Activated naive CD4-positive, alpha-beta T cell treated with anti-CD3 and anti-CD28 coated beads, Interleukin-2, amount 50 U/mL, for 24 hours (primary cell): ENCODE data around the gene RASEF.

Source experiments
- H3K27ac Mint-ChIP-seq: one replicate; pipeline ENCODE4 v1.8.0; 2021; ENCODE audit warnings: mild to moderate bottlenecking, mixed read lengths
- H3K27me3 Mint-ChIP-seq: one replicate; pipeline ENCODE4 v1.8.0; 2021; ENCODE audit warnings: mixed read lengths
- H3K36me3 Mint-ChIP-seq: one replicate; pipeline ENCODE4 v1.8.0; 2021; ENCODE audit warnings: mixed read lengths
- H3K4me1 Mint-ChIP-seq: one replicate; pipeline ENCODE4 v1.8.0; 2021; ENCODE audit warnings: mixed read lengths
- H3K4me3 Mint-ChIP-seq: one replicate; pipeline ENCODE4 v1.8.0; 2021; ENCODE audit warnings: mild to moderate bottlenecking, mixed read lengths
- H3K9me3 Mint-ChIP-seq: one replicate; pipeline ENCODE4 v1.8.0; 2021; ENCODE audit warnings: mixed read lengths

The RASEF gene

DNA sequence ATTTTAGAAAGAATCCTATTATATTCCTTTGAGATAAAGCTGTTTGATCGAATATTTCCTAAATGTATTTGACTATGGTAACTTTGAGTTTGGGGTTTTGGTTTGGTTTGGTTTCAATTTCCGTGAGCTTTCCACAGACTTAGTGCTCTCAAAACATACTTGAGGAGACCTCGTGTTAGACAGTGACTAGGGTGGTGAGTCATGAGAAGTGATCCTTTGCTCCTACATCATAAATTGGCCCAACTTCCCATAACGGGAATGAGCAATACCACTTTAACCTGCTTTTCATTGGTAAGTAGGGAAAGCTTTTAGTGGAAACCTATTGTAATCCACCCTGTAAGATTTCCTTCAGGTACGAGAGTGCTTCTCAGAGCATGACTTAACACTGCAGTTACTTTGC lies 3.8 kb upstream of the RASEF start:
- peaks cover 5% of the 10 kb centered on the region for H3K9me3 Mint-ChIP-seq
- H3K4me3 Mint-ChIP-seq = no peak overlapping the region
- peaks cover 21% of the 10 kb centered on the region for H3K27me3 Mint-ChIP-seq
- no peaks in the 10 kb centered on the region for H3K4me1 Mint-ChIP-seq
- no peak overlapping the region for H3K27ac Mint-ChIP-seq
- no peaks in the 10 kb centered on the region for H3K36me3 Mint-ChIP-seq

- Mint-ChIP-seq H3K27me3 (peaks cover 33% of the 10 kb centered on the region), H3K9me3 (peaks cover 5% of the 10 kb centered on the region), H3K27ac (no peak overlapping the region), H3K4me1 (no peaks in the 10 kb centered on the region), H3K4me3 (no peak overlapping the region), H3K36me3 (no peaks in the 10 kb centered on the region)
Measured at GRCh38 chr9:83065233-83065632, 2.3 kb upstream of the RASEF start.

GRCh38 chr9:83061990-83062650 lies 822 bp downstream of the RASEF start:
- Mint-ChIP-seq H3K36me3 (no peaks in the 10 kb centered on the region), H3K4me3 (no peak overlapping the region), H3K9me3 (peaks cover 5% of the 10 kb centered on the region), H3K4me1 (no peaks in the 10 kb centered on the region), H3K27me3 (peaks cover 36% of the 10 kb centered on the region), H3K27ac (no peak overlapping the region)

DNA sequence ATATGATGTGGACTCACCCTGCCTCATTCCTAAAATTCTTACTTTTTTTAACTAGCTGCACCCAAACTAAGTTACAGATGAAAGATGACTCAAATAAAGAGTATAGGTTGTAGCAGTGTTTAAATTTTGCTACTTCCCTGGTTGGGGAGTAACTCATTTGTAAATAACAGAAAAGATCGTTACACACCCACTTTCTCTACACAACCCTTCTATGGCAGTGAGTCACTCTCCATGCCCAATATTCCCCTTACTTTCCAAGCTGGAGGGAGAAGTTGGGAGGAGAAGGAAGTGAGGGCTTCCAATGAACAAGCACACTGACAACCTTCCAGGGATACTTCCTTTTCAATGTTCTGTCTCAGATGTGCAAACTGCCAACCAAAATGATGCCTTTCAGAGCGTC lies 1.9 kb downstream of the RASEF start:
- H3K4me3 Mint-ChIP-seq = no peak overlapping the region
- no peak overlapping the region for H3K27ac Mint-ChIP-seq
- H3K9me3 Mint-ChIP-seq = peaks cover 5% of the 10 kb centered on the region
- no peaks in the 10 kb centered on the region for H3K36me3 Mint-ChIP-seq
- H3K4me1 Mint-ChIP-seq = no peaks in the 10 kb centered on the region
- H3K27me3 Mint-ChIP-seq = peaks cover 36% of the 10 kb centered on the region

GRCh38 chr9:83060556-83060955 lies 2.4 kb downstream of the RASEF start:
- Mint-ChIP-seq H3K27ac (no peak overlapping the region), H3K27me3 (peaks cover 36% of the 10 kb centered on the region), H3K9me3 (peaks cover 6% of the 10 kb centered on the region), H3K4me1 (no peaks in the 10 kb centered on the region), H3K36me3 (no peaks in the 10 kb centered on the region), H3K4me3 (no peak overlapping the region)

DNA sequence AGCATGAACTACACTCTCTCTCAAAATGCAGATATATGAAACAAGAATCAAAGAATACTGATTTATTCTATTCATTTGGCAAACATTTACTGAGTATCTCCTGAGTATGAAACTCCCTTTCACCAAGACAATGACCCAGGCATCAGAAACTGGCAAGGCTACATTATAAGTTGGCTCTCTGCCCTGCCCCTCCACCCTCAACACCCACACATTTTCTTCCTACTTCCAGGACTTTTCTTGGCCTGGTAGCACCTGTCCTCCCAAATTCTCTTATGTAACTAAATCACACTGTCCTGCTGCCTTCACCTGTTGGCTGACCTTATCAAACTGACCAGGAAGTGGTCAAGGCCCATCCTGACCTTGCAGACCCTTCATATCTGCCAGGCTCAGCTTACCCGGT lies 3.5 kb downstream of the RASEF start:
- no peak overlapping the region for H3K4me3 Mint-ChIP-seq

DNA sequence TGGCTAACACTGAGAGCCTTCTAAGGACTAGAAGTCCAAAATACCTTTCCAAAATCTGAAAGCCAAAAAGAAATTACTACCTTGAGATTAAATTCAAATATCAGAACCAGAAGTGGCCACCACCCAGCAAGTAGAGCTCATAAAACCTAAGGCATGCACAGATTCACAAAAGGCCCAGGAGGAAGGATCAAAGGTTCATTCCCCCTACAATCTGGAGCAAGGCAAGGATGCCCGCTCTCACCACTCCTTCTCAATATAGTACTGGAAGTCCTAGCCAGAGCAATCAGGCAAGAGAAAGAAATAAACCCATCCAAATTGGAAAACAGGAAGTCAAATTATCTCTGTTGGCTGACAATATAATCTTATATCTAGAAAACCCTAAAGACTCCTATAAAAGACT lies 6.0 kb downstream of the RASEF start:
- Mint-ChIP-seq H3K4me1 (no peaks in the 10 kb centered on the region), H3K27ac (no peak overlapping the region), H3K27me3 (peaks cover 21% of the 10 kb centered on the region), H3K9me3 (peaks cover 4% of the 10 kb centered on the region), H3K36me3 (peaks cover 2% of the 10 kb centered on the region), H3K4me3 (no peak overlapping the region)

More for the DNA sequence above, 3.5 kb downstream of the RASEF start:
- Mint-ChIP-seq H3K36me3 (peaks cover 2% of the 10 kb centered on the region), H3K27me3 (peaks cover 34% of the 10 kb centered on the region), H3K4me1 (no peaks in the 10 kb centered on the region), H3K9me3 (peaks cover 9% of the 10 kb centered on the region), H3K27ac (no peak overlapping the region)

GRCh38 chr9:83056174-83056573 lies 6.8 kb downstream of the RASEF start:
- Mint-ChIP-seq H3K27ac (no peak overlapping the region), H3K4me3 (no peak overlapping the region), H3K27me3 (peaks cover 15% of the 10 kb centered on the region), H3K36me3 (peaks cover 2% of the 10 kb centered on the region), H3K4me1 (no peaks in the 10 kb centered on the region), H3K9me3 (peaks cover 4% of the 10 kb centered on the region)

GRCh38 chr9:83047839-83048775 lies 14.8 kb downstream of the RASEF start:
- no peak overlapping the region for H3K4me3 Mint-ChIP-seq

GRCh38 chr9:83043597-83043996 lies 19.3 kb downstream of the RASEF start:
- H3K4me1 Mint-ChIP-seq = no peaks in the 10 kb centered on the region
- no peak overlapping the region for H3K27ac Mint-ChIP-seq
- H3K4me3 Mint-ChIP-seq = no peak overlapping the region
- H3K9me3 Mint-ChIP-seq = no peaks in the 10 kb centered on the region
- H3K27me3 Mint-ChIP-seq = no peaks in the 10 kb centered on the region
- no peaks in the 10 kb centered on the region for H3K36me3 Mint-ChIP-seq

More at GRCh38 chr9:83047839-83048775, 14.8 kb downstream of the RASEF start:
- no peaks in the 10 kb centered on the region for H3K4me1 Mint-ChIP-seq
- H3K36me3 Mint-ChIP-seq = no peaks in the 10 kb centered on the region
- H3K9me3 Mint-ChIP-seq = no peaks in the 10 kb centered on the region
- no peaks in the 10 kb centered on the region for H3K27me3 Mint-ChIP-seq
- no peak overlapping the region for H3K27ac Mint-ChIP-seq

GRCh38 chr9:83041771-83042170 lies 21.2 kb downstream of the RASEF start:
- H3K4me1 Mint-ChIP-seq = no peaks in the 10 kb centered on the region
- H3K36me3 Mint-ChIP-seq = no peaks in the 10 kb centered on the region
- no peaks in the 10 kb centered on the region for H3K9me3 Mint-ChIP-seq
- no peaks in the 10 kb centered on the region for H3K27me3 Mint-ChIP-seq
- no peak overlapping the region for H3K4me3 Mint-ChIP-seq
- H3K27ac Mint-ChIP-seq = no peak overlapping the region

GRCh38 chr9:83039303-83039702 lies 23.6 kb downstream of the RASEF start:
- Mint-ChIP-seq H3K9me3 (no peaks in the 10 kb centered on the region), H3K36me3 (no peaks in the 10 kb centered on the region), H3K27ac (no peak overlapping the region), H3K4me3 (no peak overlapping the region), H3K27me3 (no peaks in the 10 kb centered on the region), H3K4me1 (no peaks in the 10 kb centered on the region)

DNA sequence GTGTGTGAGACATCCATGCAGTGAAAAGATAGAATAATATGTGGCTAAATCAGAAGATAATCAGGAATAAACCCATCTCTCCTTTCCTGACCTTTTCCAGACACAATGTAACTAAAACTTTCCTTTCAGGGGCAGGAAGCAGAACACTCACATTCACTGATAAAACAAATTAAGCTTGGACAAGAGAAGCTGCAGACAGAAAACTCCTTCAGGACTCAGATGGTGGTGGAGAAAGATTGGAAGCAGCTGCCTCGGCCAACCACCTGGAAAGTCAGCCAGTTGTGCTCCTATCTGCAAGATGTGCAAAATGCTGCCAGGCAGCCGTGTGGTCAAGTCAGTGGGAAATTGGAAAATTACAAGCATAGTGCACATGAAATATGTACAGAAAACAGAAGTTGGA lies 26.9 kb downstream of the RASEF start:
- Mint-ChIP-seq H3K27me3 (no peaks in the 10 kb centered on the region), H3K36me3 (no peaks in the 10 kb centered on the region), H3K4me1 (no peaks in the 10 kb centered on the region)

GRCh38 chr9:83035143-83035542 lies 27.8 kb downstream of the RASEF start:
- Mint-ChIP-seq H3K9me3 (no peaks in the 10 kb centered on the region), H3K27me3 (no peaks in the 10 kb centered on the region), H3K4me3 (no peak overlapping the region), H3K4me1 (no peaks in the 10 kb centered on the region), H3K36me3 (no peaks in the 10 kb centered on the region), H3K27ac (no peak overlapping the region)

More for the DNA sequence above, 26.9 kb downstream of the RASEF start:
- Mint-ChIP-seq H3K4me3 (no peak overlapping the region), H3K9me3 (no peaks in the 10 kb centered on the region), H3K27ac (no peak overlapping the region)

DNA sequence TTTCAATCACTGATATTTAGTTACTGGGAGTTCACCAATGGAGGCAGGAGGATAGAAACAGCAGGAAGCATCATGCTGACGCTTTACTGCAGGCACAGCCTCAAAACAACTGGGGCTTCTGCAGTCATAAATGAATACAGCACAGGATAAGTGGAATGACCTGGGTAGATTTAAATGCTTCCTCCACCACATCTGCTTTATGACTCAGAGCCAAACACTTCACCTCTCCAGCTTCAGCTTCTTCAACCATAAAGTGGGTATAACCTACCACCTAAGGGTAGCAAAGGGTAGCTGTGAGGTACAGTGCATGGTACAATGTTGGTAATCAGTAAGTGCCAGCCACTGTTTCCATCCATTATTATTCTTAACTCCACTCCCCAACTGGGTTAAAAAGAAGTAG lies 28.4 kb downstream of the RASEF start:
- Mint-ChIP-seq H3K9me3 (no peaks in the 10 kb centered on the region), H3K27ac (no peak overlapping the region), H3K4me1 (no peaks in the 10 kb centered on the region), H3K27me3 (no peaks in the 10 kb centered on the region), H3K4me3 (no peak overlapping the region), H3K36me3 (no peaks in the 10 kb centered on the region)

GRCh38 chr9:83034026-83034425 lies 28.9 kb downstream of the RASEF start:
- H3K36me3 Mint-ChIP-seq = no peaks in the 10 kb centered on the region
- no peak overlapping the region for H3K27ac Mint-ChIP-seq
- no peaks in the 10 kb centered on the region for H3K27me3 Mint-ChIP-seq
- no peak overlapping the region for H3K4me3 Mint-ChIP-seq
- H3K4me1 Mint-ChIP-seq = no peaks in the 10 kb centered on the region
- no peaks in the 10 kb centered on the region for H3K9me3 Mint-ChIP-seq
